ENCODE measurements around the gene CCDC184. TPM values are rescaled to one million over a fixed set of nuclear protein-coding genes. Genes with fewer than 3 reads are reported as not detected.

CCDC184 gene
- total RNA-seq, 6 donors from 2014 or later, result 0.17 to 1.3 (median 0.93) TPM

- no peak for TF ChIP-seq POLR2AphosphoS5 (IDR thresholded peaks at IDR 0.05)
- TF ChIP-seq POLR2A (IDR thresholded peaks at IDR 0.05), result no peak
- no peak for TF ChIP-seq EP300 (IDR thresholded peaks at IDR 0.05)
- DNase-seq, result no peak
- no peaks in the 10 kb centered on the region for H3K36me3 ChIP-seq
- 63 to 69% methylated on average over 4 of the region's 4 CpGs for WGBS, 2 donors
- no peak for ATAC-seq (ENCODE audit: low FRiP score in 2 of 2)
- H3K4me3 ChIP-seq, result no peak overlapping the region
- no peaks in the 10 kb centered on the region for H3K27me3 ChIP-seq
- peaks cover 5 to 12% (median 8%) of the 10 kb centered on the region in 4 donors for H3K4me1 ChIP-seq
- no peak overlapping the region for H3K27ac ChIP-seq
- H3K9me3 ChIP-seq, result no peaks in the 10 kb centered on the region
These were observed 5.5 kb upstream of the CCDC184 start for GRCh38 chr12:48177982-48178381.

GRCh38 chr12:48179466-48179865, 4.0 kb upstream of the CCDC184 start:
- TF ChIP-seq POLR2A (IDR thresholded peaks at IDR 0.05) (no peak), POLR2AphosphoS5 (IDR thresholded peaks at IDR 0.05) (no peak), EP300 (IDR thresholded peaks at IDR 0.05) (no peak), CTCF (IDR thresholded peaks at IDR 0.05) (no peak)
- DNase-seq, result no peak
- Histone ChIP-seq H3K9me3 (no peaks in the 10 kb centered on the region), H3K27me3 (peaks cover 0 to 11% (median 10%) of the 10 kb centered on the region in 4 donors), H3K4me1 (peaks cover 17 to 27% (median 19%) of the 10 kb centered on the region in 4 donors), H3K27ac (no peak overlapping the region), H3K4me3 (no peak overlapping the region), H3K36me3 (no peaks in the 10 kb centered on the region)
- 89 to 100% methylated on average over 1 of the region's 1 CpG for WGBS, 2 donors
- no peak for ATAC-seq (ENCODE audit: low FRiP score in 2 of 2)

DNA sequence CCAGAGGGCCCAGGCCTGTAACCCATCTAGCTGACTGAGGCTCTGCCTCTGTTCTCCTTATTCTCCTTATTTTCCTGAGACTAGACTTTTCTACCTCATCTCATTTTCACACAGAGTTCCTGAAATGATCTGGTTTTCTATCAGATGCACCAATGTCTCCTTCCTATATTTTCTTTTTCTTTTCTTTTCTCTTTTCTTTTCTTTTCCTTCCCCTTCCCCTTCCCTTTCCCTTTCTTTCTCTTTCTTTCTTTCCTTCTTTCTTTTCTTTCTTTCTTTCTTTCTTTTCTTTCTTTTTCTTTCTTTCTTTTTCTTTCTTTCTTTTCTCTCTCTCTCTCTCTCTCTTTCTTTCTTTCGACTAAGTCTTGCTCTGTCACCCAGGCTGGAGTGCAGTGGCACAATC, 3.0 kb upstream of the CCDC184 start:
- Histone ChIP-seq H3K27me3 (peaks cover 0 to 17% (median 13%) of the 10 kb centered on the region in 4 donors), H3K9me3 (no peaks in the 10 kb centered on the region), H3K36me3 (no peaks in the 10 kb centered on the region), H3K27ac (no peak overlapping the region), H3K4me1 (peaks cover 19 to 31% (median 22%) of the 10 kb centered on the region in 4 donors), H3K4me3 (no peak overlapping the region)
- TF ChIP-seq POLR2AphosphoS5 (IDR thresholded peaks at IDR 0.05) (no peak), CTCF (IDR thresholded peaks at IDR 0.05) (no peak), POLR2A (IDR thresholded peaks at IDR 0.05) (no peak), EP300 (IDR thresholded peaks at IDR 0.05) (no peak)
- no peak for DNase-seq
- ATAC-seq (ENCODE audit: low FRiP score in 2 of 2), result no peak
- WGBS, 2 donors, result 83 to 91% methylated on average over 1 of the region's 1 CpG

DNA sequence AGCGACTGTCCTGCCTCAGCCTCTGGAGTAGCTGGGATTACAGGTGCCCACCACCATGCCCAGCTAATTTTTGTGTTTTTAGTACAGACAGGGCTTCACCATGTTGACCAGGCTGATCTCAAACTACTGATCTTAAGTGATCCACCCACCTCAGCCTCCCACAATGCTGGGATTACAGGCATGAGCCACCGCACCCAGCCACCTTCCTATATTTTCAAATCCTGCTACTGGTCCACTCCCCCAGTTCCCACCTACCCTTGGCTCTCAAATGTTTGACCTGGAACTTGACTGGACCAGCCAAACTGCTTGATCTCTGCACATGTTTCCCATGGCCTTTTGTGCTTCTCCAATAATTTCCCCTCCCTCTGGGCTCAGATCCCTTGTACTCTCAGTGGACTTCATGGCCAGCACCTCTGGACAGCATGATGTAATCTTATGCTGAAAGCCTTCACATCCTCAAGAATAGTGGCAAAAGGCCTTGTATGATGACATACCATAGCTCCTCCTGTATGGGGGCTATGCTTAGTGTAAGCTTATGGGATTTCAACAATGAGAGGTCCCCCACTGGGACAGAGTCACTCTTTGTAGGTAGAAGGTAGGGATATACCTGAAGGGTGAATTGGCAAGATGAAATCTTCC, 2.5 kb upstream of the CCDC184 start:
- no peak for DNase-seq
- ATAC-seq (ENCODE audit: low FRiP score in 2 of 2), result no peak
- Histone ChIP-seq H3K9me3 (no peaks in the 10 kb centered on the region), H3K27ac (no peak overlapping the region), H3K27me3 (peaks cover 0 to 20% (median 13%) of the 10 kb centered on the region in 4 donors), H3K4me1 (peaks cover 16 to 26% (median 21%) of the 10 kb centered on the region in 4 donors), H3K4me3 (no peak overlapping the region), H3K36me3 (no peaks in the 10 kb centered on the region)
- 86 to 91% methylated on average over 2 of the region's 2 CpGs for WGBS, 2 donors
- no peak for TF ChIP-seq CTCF (IDR thresholded peaks at IDR 0.05)
- TF ChIP-seq POLR2AphosphoS5 (IDR thresholded peaks at IDR 0.05), result no peak
- no peak for TF ChIP-seq EP300 (IDR thresholded peaks at IDR 0.05)
- TF ChIP-seq POLR2A (IDR thresholded peaks at IDR 0.05), result no peak

DNA sequence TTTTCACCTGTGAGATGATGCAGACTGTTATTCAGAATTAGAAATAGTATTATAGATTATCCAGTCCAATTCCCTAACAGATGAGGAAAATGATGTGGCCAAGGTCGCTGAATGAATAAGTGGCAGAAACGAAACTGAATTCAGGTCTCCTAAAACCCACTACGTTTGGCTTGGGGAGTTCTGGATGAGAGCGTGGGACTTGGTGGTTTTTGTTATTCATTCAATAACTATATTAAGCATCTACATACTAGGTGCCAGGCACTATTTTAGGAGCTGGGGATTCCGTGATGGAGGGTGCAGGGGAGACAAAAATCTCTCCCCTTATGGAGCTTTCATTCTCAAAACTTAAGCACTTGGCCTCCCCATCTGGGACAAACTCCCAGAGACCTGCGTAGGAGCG, 813 bp upstream of the CCDC184 start:
- 3 to 15% methylated on average over 5 to 7 of the region's 7 CpGs for WGBS, 2 donors
- Histone ChIP-seq H3K4me3 (peak overlapping the region in 3 of 4 donors; percentile 60 to 85 (median 63)), H3K36me3 (no peaks in the 10 kb centered on the region), H3K27me3 (peaks cover 0 to 20% (median 13%) of the 10 kb centered on the region in 4 donors), H3K9me3 (no peaks in the 10 kb centered on the region), H3K4me1 (peaks cover 16 to 26% (median 21%) of the 10 kb centered on the region in 4 donors), H3K27ac (no peak overlapping the region)
- DNase-seq, result no peak
- no peak for ATAC-seq (ENCODE audit: low FRiP score in 2 of 2)
- TF ChIP-seq CTCF (IDR thresholded peaks at IDR 0.05), result no peak
- no peak for TF ChIP-seq EP300 (IDR thresholded peaks at IDR 0.05)
- TF ChIP-seq POLR2AphosphoS5 (IDR thresholded peaks at IDR 0.05), result no peak
- TF ChIP-seq POLR2A (IDR thresholded peaks at IDR 0.05), result no peak

All from upper lobe of left lung (tissue), 6 donors.